ENCODE measurements around the gene FHIT.

The FHIT gene

DNA sequence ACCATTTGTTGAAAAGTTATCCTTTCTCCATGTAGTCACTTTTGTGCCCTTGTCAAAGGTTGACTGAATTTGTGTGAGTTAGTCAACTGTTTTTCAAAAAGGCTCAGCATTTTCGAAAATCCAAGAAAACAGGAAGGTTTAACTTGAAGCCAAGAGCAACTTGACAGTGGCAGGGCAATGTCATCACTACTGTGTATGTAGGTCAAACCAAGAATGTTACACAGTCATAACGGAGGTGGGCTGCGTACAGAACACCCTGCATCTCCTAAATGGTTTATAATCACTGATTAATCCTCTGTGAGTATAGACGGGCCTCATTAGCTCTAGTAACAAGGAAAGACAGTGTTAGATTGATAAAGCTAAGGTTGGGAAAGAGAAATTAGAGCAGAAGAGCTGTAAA is 1064.9 kb downstream of the FHIT start:
- no peaks in the 10 kb centered on the region for H3K36me3 Mint-ChIP-seq (ENCODE audit: low read depth)
- H3K9me3 Mint-ChIP-seq: peaks cover 2% of the 10 kb centered on the region
- H3K27ac Mint-ChIP-seq: no peak overlapping the region
- no peak overlapping the region for H3K4me3 Mint-ChIP-seq
- H3K27me3 Mint-ChIP-seq (ENCODE audit: low read depth): no peaks in the 10 kb centered on the region
- no peak for TF ChIP-seq CTCF (IDR thresholded peaks at IDR 0.05; ENCODE audit: unreplicated experiment in 3 of 3)
- peaks cover 7% of the 10 kb centered on the region for H3K4me1 Mint-ChIP-seq

GRCh38 chr3:60185161-60185560 is 1066.1 kb downstream of the FHIT start:
- no peak overlapping the region for H3K4me3 Mint-ChIP-seq
- no peak for TF ChIP-seq CTCF (IDR thresholded peaks at IDR 0.05; ENCODE audit: unreplicated experiment in 3 of 3)
- H3K36me3 Mint-ChIP-seq (ENCODE audit: low read depth): no peaks in the 10 kb centered on the region
- H3K9me3 Mint-ChIP-seq: no peaks in the 10 kb centered on the region
- no peak overlapping the region for H3K27ac Mint-ChIP-seq
- peaks cover 7% of the 10 kb centered on the region for H3K4me1 Mint-ChIP-seq
- no peaks in the 10 kb centered on the region for H3K27me3 Mint-ChIP-seq (ENCODE audit: low read depth)

DNA sequence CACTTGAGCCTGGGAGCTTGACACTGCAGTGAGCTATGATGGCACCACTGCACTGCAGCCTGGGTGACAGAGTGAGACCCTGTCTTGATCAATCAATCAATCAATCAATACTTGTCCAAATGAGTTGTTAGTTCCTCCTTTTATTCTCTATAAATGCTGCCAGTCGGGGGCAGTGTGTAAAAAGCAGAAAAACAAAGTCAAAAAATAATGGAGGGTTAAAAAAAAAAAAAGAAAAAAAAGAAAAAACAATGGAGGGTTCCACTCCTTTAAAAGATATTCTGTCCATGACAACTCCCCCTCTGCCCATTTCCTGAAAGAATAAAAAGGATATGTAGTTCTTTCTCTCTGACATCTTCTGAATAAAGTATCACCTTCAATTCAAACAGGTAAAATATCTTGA is 1068.6 kb downstream of the FHIT start:
- Mint-ChIP-seq H3K9me3 (no peaks in the 10 kb centered on the region), H3K27ac (no peak overlapping the region), H3K4me1 (no peaks in the 10 kb centered on the region), H3K27me3 (ENCODE audit: low read depth) (no peaks in the 10 kb centered on the region), H3K4me3 (no peak overlapping the region), H3K36me3 (ENCODE audit: low read depth) (no peaks in the 10 kb centered on the region)
- TF ChIP-seq CTCF (IDR thresholded peaks at IDR 0.05; ENCODE audit: unreplicated experiment in 3 of 3): no peak

- Mint-ChIP-seq H3K4me1 (peaks cover 8% of the 10 kb centered on the region), H3K27ac (no peak overlapping the region), H3K4me3 (no peak overlapping the region), H3K9me3 (no peaks in the 10 kb centered on the region), H3K27me3 (ENCODE audit: low read depth) (no peaks in the 10 kb centered on the region), H3K36me3 (ENCODE audit: low read depth) (no peaks in the 10 kb centered on the region)
- no peak for TF ChIP-seq CTCF (IDR thresholded peaks at IDR 0.05; ENCODE audit: unreplicated experiment in 3 of 3)
Measured at GRCh38 chr3:60178931-60179653, 1072.2 kb downstream of the FHIT start.

DNA sequence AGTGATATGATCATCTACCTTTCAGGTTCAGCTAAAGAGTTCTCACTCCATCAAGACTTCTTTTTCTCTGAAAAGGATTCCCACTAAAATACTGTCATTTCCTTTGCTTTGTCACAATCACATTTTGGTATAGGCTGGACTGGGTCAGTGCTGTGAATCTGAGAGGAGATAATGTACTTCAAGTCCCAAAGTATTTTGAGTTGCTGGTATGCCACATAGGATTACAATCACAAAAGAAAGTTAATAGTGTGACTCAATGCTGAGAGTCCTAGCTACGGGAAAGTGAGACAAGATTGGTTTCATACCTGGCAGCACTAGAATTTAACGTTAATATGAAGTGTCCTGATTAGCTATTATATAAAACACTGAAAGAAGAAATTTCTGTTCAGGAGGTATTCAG is 1073.5 kb downstream of the FHIT start:
- peaks cover 8% of the 10 kb centered on the region for H3K4me1 Mint-ChIP-seq
- TF ChIP-seq CTCF (IDR thresholded peaks at IDR 0.05; ENCODE audit: unreplicated experiment in 3 of 3): no peak
- H3K9me3 Mint-ChIP-seq: no peaks in the 10 kb centered on the region
- peaks cover 3% of the 10 kb centered on the region for H3K27me3 Mint-ChIP-seq (ENCODE audit: low read depth)
- no peaks in the 10 kb centered on the region for H3K36me3 Mint-ChIP-seq (ENCODE audit: low read depth)
- H3K4me3 Mint-ChIP-seq: no peak overlapping the region
- no peak overlapping the region for H3K27ac Mint-ChIP-seq

DNA sequence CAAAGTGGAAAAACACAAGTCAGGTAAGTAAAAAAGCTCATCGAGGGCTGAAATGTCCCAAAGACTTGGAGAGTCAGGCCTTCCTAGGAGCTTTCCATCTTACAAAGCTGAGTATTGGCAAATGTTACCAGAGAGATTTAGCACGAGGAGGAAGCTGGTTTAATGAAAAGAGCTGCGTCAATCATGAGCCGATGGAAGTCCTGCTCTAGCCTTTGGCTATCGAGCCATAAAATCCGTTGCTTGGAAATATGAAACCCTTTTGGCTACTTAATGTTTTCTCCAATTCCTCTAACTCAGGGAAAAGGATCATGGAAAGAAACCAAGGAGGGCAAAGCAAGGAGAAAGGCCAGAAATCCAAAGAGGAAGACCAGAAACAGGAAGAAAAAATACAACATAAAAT is 1074.6 kb downstream of the FHIT start:
- no peak for TF ChIP-seq CTCF (IDR thresholded peaks at IDR 0.05; ENCODE audit: unreplicated experiment in 3 of 3)
- H3K4me3 Mint-ChIP-seq: no peak overlapping the region
- peaks cover 6% of the 10 kb centered on the region for H3K27me3 Mint-ChIP-seq (ENCODE audit: low read depth)
- H3K4me1 Mint-ChIP-seq: peaks cover 8% of the 10 kb centered on the region
- no peaks in the 10 kb centered on the region for H3K9me3 Mint-ChIP-seq
- no peaks in the 10 kb centered on the region for H3K36me3 Mint-ChIP-seq (ENCODE audit: low read depth)
- no peak overlapping the region for H3K27ac Mint-ChIP-seq

Data from nephron (organoid).